ENCODE results near the gene RIT2. TPM values are rescaled to one million over a fixed set of nuclear protein-coding genes. Genes with fewer than 3 reads are reported as not detected.

The RIT2 gene
- polyA plus RNA-seq, 1 donor from 2014 or later, result 1.1 TPM

- peak overlapping the region; percentile 15 for H3K4me3 ChIP-seq (ENCODE audit: low read length)
- TF ChIP-seq POLR2AphosphoS5 (IDR thresholded peaks at IDR 0.05) (no peak), CTCF (IDR thresholded peaks at IDR 0.05; ENCODE audit: poor library complexity, severe bottlenecking) (no peak), EP300 (conservative IDR thresholded peaks at IDR 0.05; ENCODE audit: poor library complexity, severe bottlenecking) (no peak), RAD21 (conservative IDR thresholded peaks at IDR 0.05) (no peak), SMC3 (conservative IDR thresholded peaks at IDR 0.05; ENCODE audit: poor library complexity) (no peak), TAF1 (IDR thresholded peaks at IDR 0.05; ENCODE audit: low read depth) (no peak), MXI1 (conservative IDR thresholded peaks at IDR 0.05; ENCODE audit: poor library complexity, severe bottlenecking) (no peak), EZH2 (IDR thresholded peaks at IDR 0.05; ENCODE audit: borderline replicate concordance, insufficient read depth, low read length, poor library complexity, severe bottlenecking) (no peak)
- TF ChIP-seq, protein P1, sequence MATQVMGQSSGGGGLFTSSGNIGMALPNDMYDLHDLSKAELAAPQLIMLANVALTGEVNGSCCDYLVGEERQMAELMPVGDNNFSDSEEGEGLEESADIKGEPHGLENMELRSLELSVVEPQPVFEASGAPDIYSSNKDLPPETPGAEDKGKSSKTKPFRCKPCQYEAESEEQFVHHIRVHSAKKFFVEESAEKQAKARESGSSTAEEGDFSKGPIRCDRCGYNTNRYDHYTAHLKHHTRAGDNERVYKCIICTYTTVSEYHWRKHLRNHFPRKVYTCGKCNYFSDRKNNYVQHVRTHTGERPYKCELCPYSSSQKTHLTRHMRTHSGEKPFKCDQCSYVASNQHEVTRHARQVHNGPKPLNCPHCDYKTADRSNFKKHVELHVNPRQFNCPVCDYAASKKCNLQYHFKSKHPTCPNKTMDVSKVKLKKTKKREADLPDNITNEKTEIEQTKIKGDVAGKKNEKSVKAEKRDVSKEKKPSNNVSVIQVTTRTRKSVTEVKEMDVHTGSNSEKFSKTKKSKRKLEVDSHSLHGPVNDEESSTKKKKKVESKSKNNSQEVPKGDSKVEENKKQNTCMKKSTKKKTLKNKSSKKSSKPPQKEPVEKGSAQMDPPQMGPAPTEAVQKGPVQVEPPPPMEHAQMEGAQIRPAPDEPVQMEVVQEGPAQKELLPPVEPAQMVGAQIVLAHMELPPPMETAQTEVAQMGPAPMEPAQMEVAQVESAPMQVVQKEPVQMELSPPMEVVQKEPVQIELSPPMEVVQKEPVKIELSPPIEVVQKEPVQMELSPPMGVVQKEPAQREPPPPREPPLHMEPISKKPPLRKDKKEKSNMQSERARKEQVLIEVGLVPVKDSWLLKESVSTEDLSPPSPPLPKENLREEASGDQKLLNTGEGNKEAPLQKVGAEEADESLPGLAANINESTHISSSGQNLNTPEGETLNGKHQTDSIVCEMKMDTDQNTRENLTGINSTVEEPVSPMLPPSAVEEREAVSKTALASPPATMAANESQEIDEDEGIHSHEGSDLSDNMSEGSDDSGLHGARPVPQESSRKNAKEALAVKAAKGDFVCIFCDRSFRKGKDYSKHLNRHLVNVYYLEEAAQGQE (IDR thresholded peaks at IDR 0.05; ENCODE audit: borderline replicate concordance), result no peak
- peak overlapping the region; percentile 22 for H3K4me2 ChIP-seq (ENCODE audit: low read length)
- H2AFZ ChIP-seq (ENCODE audit: low read depth, low read length), result peak overlapping the region; percentile 5
- H3K9me3 ChIP-seq (ENCODE audit: low read length), result no peaks in the 10 kb centered on the region
- H3K27me3 ChIP-seq (ENCODE audit: insufficient read depth, low read depth, low read length), result no peaks in the 10 kb centered on the region
- no peaks in the 10 kb centered on the region for H3K36me3 ChIP-seq (ENCODE audit: insufficient read depth, low read length)
- H4K20me1 ChIP-seq (ENCODE audit: insufficient read depth), result no peaks in the 10 kb centered on the region
- H3F3A ChIP-seq (ENCODE audit: insufficient read depth, low read length, poor library complexity, severe bottlenecking), result no peaks in the 10 kb centered on the region
- peak overlapping the region; percentile 36 for H3K9ac ChIP-seq (ENCODE audit: low read length)
- H3K9me2 ChIP-seq (ENCODE audit: insufficient read depth, low read length), result no peaks in the 10 kb centered on the region
- peak overlapping the region; percentile 81 for H3K27ac ChIP-seq (ENCODE audit: low read length)
- no peaks in the 10 kb centered on the region for H3K79me2 ChIP-seq (replicated peaks; ENCODE audit: insufficient read depth, low read length)
Observed at GRCh38 chr18:42781298-42781815, 334.1 kb downstream of the RIT2 start.

GRCh38 chr18:42780171-42780570 lies 335.3 kb downstream of the RIT2 start:
- Histone ChIP-seq H3K79me2 (replicated peaks; ENCODE audit: insufficient read depth, low read length) (no peaks in the 10 kb centered on the region), H3K4me3 (ENCODE audit: low read length) (no peak overlapping the region), H2AFZ (ENCODE audit: low read depth, low read length) (no peak overlapping the region), H4K20me1 (ENCODE audit: insufficient read depth) (no peaks in the 10 kb centered on the region), H3K4me2 (ENCODE audit: low read length) (no peak overlapping the region), H3K36me3 (ENCODE audit: insufficient read depth, low read length) (no peaks in the 10 kb centered on the region), H3K9me2 (ENCODE audit: insufficient read depth, low read length) (no peaks in the 10 kb centered on the region), H3K27me3 (ENCODE audit: insufficient read depth, low read depth, low read length) (no peaks in the 10 kb centered on the region), H3F3A (ENCODE audit: insufficient read depth, low read length, poor library complexity, severe bottlenecking) (no peaks in the 10 kb centered on the region), H3K9me3 (ENCODE audit: low read length) (no peaks in the 10 kb centered on the region), H3K9ac (ENCODE audit: low read length) (no peak overlapping the region), H3K27ac (ENCODE audit: low read length) (peak overlapping the region; percentile 81)
- TF ChIP-seq MXI1 (conservative IDR thresholded peaks at IDR 0.05; ENCODE audit: poor library complexity, severe bottlenecking) (no peak), EZH2 (IDR thresholded peaks at IDR 0.05; ENCODE audit: borderline replicate concordance, insufficient read depth, low read length, poor library complexity, severe bottlenecking) (no peak), CTCF (IDR thresholded peaks at IDR 0.05; ENCODE audit: poor library complexity, severe bottlenecking) (no peak), POLR2AphosphoS5 (IDR thresholded peaks at IDR 0.05) (no peak), TAF1 (IDR thresholded peaks at IDR 0.05; ENCODE audit: low read depth) (no peak), EP300 (conservative IDR thresholded peaks at IDR 0.05; ENCODE audit: poor library complexity, severe bottlenecking) (no peak), SMC3 (conservative IDR thresholded peaks at IDR 0.05; ENCODE audit: poor library complexity) (no peak), RAD21 (conservative IDR thresholded peaks at IDR 0.05) (no peak)
- TF ChIP-seq, protein P1 (IDR thresholded peaks at IDR 0.05; ENCODE audit: borderline replicate concordance), result no peak
